Dendritic cell treated with granulocyte-macrophage colony-stimulating factor and Interleukin-4, amounts not matched to agents 40 ng/mL and 50 ng/mL, for 4 days (primary cell): ENCODE results near the gene GATA3.
"Not testable (repeated sequence)": the region's sequence is repeated elsewhere in the genome, so short reads cannot be mapped to it uniquely, and the experiment has no call there.

Experiments used
- H3K27ac Mint-ChIP-seq: one replicate; pipeline ENCODE4 v1.8.0; 2022; ENCODE audit warnings: mild to moderate bottlenecking, mixed read lengths
- H3K27me3 Mint-ChIP-seq: one replicate; pipeline ENCODE4 v1.8.0; 2022; ENCODE audit warnings: mild to moderate bottlenecking, mixed read lengths
- H3K36me3 Mint-ChIP-seq: one replicate; pipeline ENCODE4 v1.8.0; 2022; ENCODE audit warnings: low read depth, mixed read lengths
- H3K4me1 Mint-ChIP-seq: one replicate; pipeline ENCODE4 v1.8.0; 2022; ENCODE audit warnings: low read depth, mixed read lengths
- H3K4me3 Mint-ChIP-seq: one replicate; pipeline ENCODE4 v1.8.0; 2022; ENCODE audit warnings: mild to moderate bottlenecking, moderate library complexity, mixed read lengths
- H3K9me3 Mint-ChIP-seq: one replicate; pipeline ENCODE4 v1.8.0; 2022; ENCODE audit warnings: mixed read lengths
- intact Hi-C: fragments of 100-400 bp; cut with micrococcal nuclease; formaldehyde crosslinking; loops from one replicate; pipeline ENCODE4 v1.15.0; 2022

GATA3 gene

DNA sequence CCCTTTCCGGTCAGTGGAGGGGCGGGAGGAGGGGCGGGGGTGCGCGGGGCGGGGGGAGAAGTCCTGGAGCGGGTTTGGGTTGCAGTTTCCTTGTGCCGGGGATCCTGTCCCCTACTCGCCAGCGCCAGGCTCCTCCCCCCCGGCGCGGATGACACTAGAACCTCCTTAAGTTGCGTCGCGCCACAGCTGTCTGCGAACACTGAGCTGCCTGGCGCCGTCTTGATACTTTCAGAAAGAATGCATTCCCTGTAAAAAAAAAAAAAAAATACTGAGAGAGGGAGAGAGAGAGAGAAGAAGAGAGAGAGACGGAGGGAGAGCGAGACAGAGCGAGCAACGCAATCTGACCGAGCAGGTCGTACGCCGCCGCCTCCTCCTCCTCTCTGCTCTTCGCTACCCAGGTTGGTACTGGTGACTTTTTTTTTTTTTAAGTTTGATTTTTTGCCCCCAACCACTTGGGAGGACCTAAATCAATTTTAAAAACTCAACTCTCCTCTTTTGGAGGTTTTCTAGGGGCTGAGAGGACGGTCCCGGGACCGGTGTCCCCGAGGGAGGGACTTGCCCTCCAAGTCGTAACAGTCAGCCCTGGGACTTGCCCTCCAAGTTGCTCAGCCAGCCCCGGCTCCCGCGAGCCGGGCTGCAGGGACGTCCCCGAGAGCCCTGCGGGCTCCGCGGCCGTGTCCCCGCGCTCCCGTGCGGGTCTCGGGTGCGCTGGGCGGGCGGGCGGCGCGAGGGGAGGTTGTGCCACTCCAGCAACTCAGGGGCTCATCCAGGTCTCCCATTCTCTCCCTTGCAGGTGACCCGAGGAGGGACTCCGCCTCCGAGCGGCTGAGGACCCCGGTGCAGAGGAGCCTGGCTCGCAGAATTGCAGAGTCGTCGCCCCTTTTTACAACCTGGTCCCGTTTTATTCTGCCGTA is at the start of gene GATA3:
GATA3 (plus strand) TSS at position 195 of the 914 bp plus-strand sequence. CDS start 968 bp downstream, outside the sequence.
- H3K27ac Mint-ChIP-seq, result peak within 1 kb of the TSS; percentile 50
- H3K4me1 Mint-ChIP-seq, result peaks cover 56% of the 10 kb centered on the region

DNA sequence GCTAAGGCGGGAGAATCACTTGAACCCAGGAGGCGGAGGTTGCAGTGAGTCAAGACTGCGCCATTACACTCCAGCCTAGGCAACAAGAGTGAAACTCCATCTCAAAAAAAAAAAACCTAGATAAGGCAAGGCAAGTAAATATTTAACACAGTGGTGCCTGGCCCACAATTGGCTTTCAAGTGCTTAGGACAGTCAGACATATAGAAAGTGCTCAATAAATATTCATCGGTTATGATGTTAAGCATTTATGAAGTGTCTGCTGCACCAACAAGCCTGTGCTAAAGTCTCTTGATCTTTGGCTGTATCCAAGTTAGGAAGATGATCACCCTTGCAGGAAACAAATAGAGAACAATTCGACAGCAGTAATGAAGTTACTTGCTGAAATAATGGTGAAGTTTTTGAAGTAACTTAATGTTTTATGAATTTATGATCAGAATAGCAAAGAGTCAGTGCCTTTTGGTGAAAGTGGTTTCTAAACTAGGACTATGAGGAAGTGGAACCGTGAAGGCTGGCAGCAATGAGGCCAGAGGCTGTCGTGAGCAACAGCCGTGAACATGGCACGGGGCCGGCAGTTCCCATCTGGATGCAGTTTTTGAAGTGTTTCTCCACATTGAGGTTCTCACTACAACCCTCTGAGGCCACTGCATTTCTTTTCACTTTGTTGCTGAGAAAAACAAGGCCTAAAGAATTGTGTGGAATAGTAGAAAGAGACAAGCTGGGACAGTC is 48.1 kb upstream of the GATA3 start:
- Mint-ChIP-seq H3K9me3 (peaks cover 28% of the 10 kb centered on the region), H3K4me3 (no peak overlapping the region), H3K27ac (no peak overlapping the region), H3K4me1 (peaks cover 7% of the 10 kb centered on the region), H3K27me3 (no peaks in the 10 kb centered on the region), H3K36me3 (peaks cover 59% of the 10 kb centered on the region)
- intact Hi-C loops, result no loop called here

More for the DNA sequence above, at the start of gene GATA3:
- Mint-ChIP-seq H3K27me3 (peaks cover 94% of the 10 kb centered on the region), H3K36me3 (no peaks in the 10 kb centered on the region), H3K4me3 (peak within 1 kb of the TSS; percentile 81), H3K9me3 (no peaks in the 10 kb centered on the region)
- intact Hi-C loops, result no loop called here

DNA sequence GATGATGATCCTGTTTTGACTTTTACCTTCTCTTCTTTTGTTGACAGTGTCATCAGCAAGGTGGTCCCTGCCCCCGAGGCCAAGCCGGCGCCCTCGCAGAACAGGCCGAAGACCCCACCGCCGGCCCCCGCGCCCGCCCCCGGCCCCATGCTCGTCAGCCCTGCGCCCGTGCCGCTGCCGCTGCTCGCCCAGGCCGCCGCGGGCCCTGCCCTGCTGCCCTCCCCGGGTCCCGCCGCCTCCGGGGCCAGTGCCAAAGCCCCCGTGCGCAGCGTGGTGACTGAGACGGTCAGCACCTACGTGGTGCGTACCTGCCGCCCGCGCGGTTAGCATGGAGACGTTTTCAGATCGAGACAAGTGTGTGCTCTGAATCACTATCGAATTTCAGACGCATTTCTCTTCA is 45.5 kb upstream of the GATA3 start:
- peaks cover 53% of the 10 kb centered on the region for H3K36me3 Mint-ChIP-seq
- intact Hi-C loops, result no loop called here
- H3K4me3 Mint-ChIP-seq, result no peak overlapping the region
- H3K4me1 Mint-ChIP-seq, result peaks cover 7% of the 10 kb centered on the region
- H3K27me3 Mint-ChIP-seq, result no peaks in the 10 kb centered on the region
- peaks cover 9% of the 10 kb centered on the region for H3K9me3 Mint-ChIP-seq
- no peak overlapping the region for H3K27ac Mint-ChIP-seq

DNA sequence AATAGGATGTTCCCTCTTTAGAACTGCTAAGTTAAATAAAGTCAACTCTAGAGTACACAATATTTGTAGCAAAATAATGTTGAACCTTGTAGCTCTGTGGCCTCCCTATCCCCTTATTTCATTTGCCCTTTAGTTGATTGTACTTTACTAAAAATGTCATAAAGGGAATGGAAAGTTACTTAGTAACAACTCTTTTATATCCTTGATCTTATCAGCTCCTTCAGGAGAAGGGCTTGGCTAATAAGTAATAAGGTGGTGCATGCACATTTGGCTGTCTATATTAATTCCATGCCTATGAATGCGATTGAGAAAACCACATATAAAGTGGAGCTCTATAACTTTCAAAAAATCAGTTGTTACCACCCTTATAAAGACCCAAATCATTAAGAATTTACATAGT is 41.5 kb upstream of the GATA3 start:
- Mint-ChIP-seq H3K4me3 (no peak overlapping the region), H3K9me3 (no peaks in the 10 kb centered on the region), H3K27ac (no peak overlapping the region), H3K36me3 (peaks cover 65% of the 10 kb centered on the region), H3K27me3 (no peaks in the 10 kb centered on the region), H3K4me1 (no peaks in the 10 kb centered on the region)
- intact Hi-C loops, result no loop called here

DNA sequence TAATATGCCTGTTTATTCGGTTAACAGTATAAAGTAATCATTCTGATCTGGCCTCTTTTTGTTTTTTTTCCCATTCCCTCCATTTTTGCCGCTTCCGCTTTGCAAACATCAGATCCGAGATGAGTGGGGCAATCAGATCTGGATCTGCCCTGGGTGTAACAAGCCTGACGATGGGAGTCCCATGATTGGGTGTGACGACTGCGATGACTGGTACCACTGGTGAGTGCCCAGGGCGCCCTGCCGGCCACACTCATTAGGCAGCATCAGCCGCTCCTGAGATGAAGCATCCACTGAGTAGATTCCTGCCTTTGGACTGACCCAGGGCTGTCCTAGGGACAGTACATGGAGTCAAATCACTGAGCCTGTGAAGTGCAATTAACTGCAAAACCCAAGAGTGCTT is 40.9 kb upstream of the GATA3 start:
- Mint-ChIP-seq H3K36me3 (peaks cover 58% of the 10 kb centered on the region), H3K4me1 (no peaks in the 10 kb centered on the region), H3K9me3 (no peaks in the 10 kb centered on the region), H3K27ac (no peak overlapping the region), H3K27me3 (no peaks in the 10 kb centered on the region), H3K4me3 (no peak overlapping the region)
- intact Hi-C loops, result no loop called here

DNA sequence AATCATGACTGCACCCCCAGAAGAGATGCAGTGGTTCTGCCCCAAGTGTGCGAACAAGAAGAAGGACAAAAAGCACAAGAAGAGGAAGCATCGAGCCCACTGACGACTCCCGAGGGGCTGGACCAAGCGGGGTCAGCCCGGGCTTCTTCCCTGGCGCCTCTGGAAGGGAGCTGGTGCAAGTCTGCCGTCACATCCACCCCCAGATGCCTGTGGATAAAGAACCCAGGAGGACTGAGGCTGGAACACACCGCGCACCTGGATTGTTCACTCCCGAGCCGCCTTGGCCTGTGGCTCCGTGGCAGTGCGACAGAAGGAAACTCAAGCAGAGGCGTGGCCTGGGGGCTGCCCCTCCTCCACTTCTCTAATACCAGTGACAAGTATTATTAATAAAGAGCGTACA is 39.8 kb upstream of the GATA3 start:
- H3K36me3 Mint-ChIP-seq, result peaks cover 48% of the 10 kb centered on the region
- no peaks in the 10 kb centered on the region for H3K9me3 Mint-ChIP-seq

DNA sequence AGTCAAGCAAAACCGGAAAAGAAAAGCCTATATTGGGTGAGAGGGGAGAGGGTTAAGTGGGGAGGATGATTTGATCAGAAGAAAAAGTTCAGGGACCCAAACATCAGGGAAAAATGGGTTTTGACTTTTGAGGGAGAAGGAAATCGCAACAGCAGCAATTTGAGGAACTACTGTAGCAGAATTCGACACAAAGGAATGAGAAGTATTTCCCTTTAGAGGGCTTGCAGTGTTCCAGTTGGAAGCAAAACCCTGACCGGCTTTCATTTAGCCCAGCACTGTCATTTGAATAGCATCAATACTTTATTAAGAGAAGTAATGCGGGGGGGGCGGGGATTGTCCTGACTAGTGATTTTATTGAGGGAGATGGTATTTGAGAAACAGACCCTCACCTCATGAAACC is 37.2 kb upstream of the GATA3 start:
- intact Hi-C loops, result no loop called here
- Mint-ChIP-seq H3K9me3 (no peaks in the 10 kb centered on the region), H3K4me1 (no peaks in the 10 kb centered on the region), H3K27me3 (peaks cover 2% of the 10 kb centered on the region), H3K36me3 (peaks cover 31% of the 10 kb centered on the region), H3K27ac (no peak overlapping the region), H3K4me3 (no peak overlapping the region)

More for the DNA sequence above, 39.8 kb upstream of the GATA3 start:
- no peak overlapping the region for H3K27ac Mint-ChIP-seq
- intact Hi-C loops, result no loop called here
- no peaks in the 10 kb centered on the region for H3K27me3 Mint-ChIP-seq
- no peak overlapping the region for H3K4me3 Mint-ChIP-seq
- H3K4me1 Mint-ChIP-seq, result no peaks in the 10 kb centered on the region

DNA sequence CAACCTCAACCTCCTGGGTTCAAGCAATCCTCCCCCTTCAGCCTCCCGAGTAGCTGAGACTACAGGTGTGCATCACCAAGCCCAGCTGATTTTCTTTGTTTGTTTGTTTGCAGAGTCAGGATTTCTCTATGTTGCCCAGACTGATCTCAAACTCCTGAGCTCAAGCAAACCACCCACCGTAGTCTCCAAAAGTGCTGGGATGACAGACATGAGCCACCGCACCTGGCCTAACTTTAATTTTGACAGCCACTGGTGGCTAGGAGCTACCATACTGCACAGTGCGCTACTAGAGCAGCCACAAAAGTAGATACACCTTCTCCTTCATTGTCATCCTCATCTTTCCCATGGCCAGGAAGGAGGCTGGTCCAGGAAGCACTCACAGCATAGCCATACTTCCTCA is 31.2 kb upstream of the GATA3 start:
- Mint-ChIP-seq H3K4me1 (peaks cover 5% of the 10 kb centered on the region), H3K27me3 (peaks cover 33% of the 10 kb centered on the region), H3K27ac (no peak overlapping the region), H3K4me3 (no peak overlapping the region), H3K36me3 (no peaks in the 10 kb centered on the region), H3K9me3 (no peaks in the 10 kb centered on the region)
- intact Hi-C loops, result no loop called here

DNA sequence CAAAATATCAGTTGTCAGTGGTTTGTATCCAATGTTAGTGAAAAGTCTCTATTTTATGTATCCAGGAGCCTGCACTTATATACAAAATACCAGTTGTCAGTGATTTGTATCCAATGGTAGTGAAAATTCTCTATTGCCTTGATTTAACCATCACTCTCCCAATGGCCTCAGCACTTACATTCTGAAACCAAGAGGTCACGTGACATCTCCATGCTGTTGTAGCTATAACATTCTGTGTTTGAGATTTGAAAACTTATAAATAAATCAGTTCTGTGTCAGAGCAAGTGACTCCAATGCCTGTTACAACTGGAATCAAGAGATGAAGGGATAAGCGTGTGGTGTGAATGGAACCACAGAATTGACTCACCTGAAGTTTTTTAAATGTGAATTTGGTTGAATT is 30.6 kb upstream of the GATA3 start:
- Mint-ChIP-seq H3K36me3 (no peaks in the 10 kb centered on the region), H3K27me3 (peaks cover 33% of the 10 kb centered on the region), H3K4me1 (peaks cover 5% of the 10 kb centered on the region), H3K27ac (no peak overlapping the region), H3K9me3 (no peaks in the 10 kb centered on the region), H3K4me3 (no peak overlapping the region)
- intact Hi-C loops, result no loop called here

DNA sequence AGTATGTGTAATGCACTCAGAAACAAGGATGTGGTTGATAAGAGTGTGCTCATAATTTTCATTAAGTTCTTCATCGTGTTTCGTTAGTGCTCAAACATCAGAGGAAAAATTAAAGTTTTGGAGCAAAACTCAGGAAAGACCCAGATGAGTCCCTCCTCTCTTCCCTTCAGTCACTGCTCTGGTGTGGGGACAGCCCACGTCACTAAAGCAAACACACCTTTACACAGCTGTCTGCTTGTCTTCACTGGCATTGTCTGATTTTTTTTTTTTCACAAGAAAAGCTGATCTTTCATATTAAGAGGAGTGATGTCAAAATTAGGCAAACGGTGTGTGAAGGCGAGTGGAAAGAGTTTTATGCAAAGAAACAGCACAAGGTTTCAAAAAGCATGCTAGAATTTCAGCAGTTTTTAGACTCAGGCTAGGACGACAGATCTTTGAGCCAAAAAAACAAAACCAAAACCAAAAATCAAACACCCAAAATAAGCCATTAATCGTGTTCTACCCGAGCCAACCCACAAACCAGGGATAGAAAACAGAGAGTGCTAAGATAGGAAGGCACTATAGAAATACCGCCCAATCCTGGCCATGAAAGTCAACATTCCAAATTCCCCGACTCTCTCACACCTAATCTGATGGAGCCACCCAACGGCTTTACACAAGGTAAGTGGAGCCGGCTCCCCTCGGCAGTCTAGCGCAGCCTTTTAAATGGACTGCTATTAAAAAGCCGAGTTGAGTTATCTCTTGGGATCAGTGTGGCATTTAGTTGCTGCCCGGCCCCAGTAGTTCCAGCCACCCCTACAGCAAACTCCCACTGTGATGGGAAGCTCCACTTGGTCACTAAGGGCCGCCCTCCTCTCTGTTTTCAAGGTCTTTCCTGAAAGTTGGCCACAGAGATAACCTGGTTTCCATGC is 27.9 kb upstream of the GATA3 start:
- Mint-ChIP-seq H3K27me3 (peaks cover 51% of the 10 kb centered on the region), H3K4me3 (no peak overlapping the region), H3K36me3 (no peaks in the 10 kb centered on the region), H3K4me1 (peaks cover 5% of the 10 kb centered on the region), H3K9me3 (no peaks in the 10 kb centered on the region), H3K27ac (no peak overlapping the region)
- intact Hi-C loops, result no loop called here

DNA sequence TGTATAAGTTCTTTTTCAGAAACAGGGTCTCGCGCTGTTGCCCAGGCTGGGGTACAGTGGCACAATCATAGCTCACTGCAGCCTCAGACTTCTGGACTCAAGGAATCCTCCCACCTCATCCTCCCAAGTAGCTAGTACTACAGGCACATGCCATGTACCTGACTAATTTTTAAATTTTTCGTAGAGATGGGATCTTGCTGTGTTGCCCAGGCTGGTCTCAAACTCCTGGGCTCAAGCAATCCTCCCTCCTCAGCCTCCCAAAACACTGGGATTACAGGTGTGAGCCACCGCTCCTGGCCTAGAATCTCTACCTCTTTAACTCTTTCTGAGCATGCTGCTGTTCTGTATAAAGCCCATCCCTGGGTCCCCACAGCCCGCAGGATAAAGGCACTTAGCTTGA is 23.3 kb upstream of the GATA3 start:
- peaks cover 74% of the 10 kb centered on the region for H3K27me3 Mint-ChIP-seq
- H3K4me3 Mint-ChIP-seq, intact Hi-C loops, H3K27ac Mint-ChIP-seq, H3K9me3 Mint-ChIP-seq, H3K36me3 Mint-ChIP-seq, H3K4me1 Mint-ChIP-seq: not testable (repeated sequence)

DNA sequence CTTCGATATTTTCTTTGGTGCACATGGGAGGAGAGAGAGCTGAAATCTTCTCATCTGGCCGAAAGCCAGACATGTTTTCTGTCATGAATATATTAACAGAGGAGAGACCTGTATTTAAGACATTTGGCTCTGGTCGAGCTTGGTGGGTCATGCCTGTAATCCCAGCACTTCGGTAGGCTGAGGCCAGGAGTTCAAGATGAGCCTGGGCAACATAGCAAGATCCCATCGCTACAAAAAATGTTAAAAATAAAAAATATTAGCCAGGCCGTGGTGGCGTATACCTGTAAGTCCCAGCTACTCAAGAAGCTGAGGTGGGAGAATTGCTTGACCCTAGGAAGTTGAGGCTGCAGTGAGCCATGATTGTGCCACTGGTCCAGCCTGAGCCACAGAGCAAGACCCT is 21.9 kb upstream of the GATA3 start:
- Mint-ChIP-seq H3K36me3 (no peaks in the 10 kb centered on the region), H3K4me3 (no peak overlapping the region), H3K27ac (no peak overlapping the region), H3K9me3 (no peaks in the 10 kb centered on the region), H3K27me3 (peaks cover 74% of the 10 kb centered on the region), H3K4me1 (peaks cover 7% of the 10 kb centered on the region)
- intact Hi-C loops, result no loop called here

DNA sequence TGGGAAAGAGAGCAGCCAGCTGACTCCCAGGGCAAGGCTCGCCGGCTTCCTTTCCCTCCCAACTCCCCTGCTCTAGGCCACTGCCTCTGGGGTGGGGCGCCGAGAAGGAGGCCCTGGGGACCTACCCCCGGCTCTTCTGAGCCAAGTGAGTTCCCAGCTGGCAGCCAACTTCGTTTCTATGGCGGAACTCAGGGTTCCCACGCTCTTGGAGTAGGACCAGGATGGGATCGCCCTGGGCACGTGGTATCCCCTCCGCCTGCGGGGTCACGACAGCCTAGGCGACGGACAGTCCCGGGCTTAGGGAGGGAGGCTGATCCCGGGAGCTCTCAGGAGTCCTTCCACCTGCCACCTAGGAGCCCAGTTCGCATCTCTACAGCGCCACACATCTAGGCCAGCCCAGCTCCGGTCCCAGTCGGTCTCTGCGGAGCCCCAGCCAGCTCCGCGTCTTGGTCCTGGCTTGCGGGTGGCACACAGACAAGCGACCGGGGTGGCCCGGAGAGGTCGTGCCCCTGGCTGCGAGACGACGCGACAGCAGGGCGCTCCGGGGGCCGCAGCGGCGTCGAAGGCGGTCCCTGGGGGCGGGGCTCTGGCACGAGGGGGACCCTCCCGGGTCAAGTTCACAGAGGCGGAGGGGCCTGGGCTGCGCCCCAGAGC is 20.5 kb upstream of the GATA3 start:
- Mint-ChIP-seq H3K27ac (no peak overlapping the region), H3K4me3 (no peak overlapping the region), H3K9me3 (no peaks in the 10 kb centered on the region), H3K36me3 (no peaks in the 10 kb centered on the region), H3K4me1 (peaks cover 8% of the 10 kb centered on the region), H3K27me3 (peaks cover 86% of the 10 kb centered on the region)
- intact Hi-C loops, result no loop called here
